ENCODE results near the gene OGN. TPM values are rescaled to one million over a fixed set of nuclear protein-coding genes. Genes with fewer than 3 reads are reported as not detected.

The OGN gene
- total RNA-seq, 1 experiment from 2014 or later = not detected

DNA sequence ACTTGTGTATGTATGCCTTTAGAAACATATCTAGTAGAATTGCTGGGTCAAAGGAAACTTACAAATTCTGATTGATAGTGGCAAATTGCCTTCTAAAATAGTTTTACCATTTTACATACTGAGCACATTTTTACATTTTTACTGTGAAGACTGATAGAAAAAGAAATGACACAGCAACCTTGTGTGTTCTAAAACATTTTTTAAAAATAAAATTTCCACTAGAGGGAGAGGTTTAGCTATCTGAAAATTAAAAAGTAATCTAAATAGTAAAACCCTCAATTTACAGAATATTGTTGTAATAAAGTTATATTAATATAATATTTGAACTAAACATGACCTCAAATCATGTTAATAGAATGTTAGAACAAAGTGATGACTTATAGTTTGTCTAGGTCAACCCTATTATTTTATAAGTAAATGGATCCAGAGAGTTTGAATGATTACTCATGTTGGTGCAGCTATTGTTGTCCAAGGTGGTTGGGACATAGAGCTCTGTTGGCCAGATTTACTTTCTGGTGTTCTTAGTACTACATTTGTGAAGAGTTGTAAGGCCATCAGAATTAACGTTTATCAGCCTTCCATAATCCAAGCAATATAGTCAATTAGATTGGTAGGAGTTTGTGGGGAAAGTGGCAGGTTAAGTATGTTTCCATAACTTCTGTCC is 61.4 kb downstream of the OGN start:
- H3K36me3 ChIP-seq (replicated peaks; ENCODE audit: control insufficient read depth, insufficient read depth, low read length) = no peaks in the 10 kb centered on the region; the same call in 1 of the 2 replicates
- no peak for DNase-seq
- no peaks in the 10 kb centered on the region for H3K27me3 ChIP-seq (ENCODE audit: control insufficient read depth, insufficient read depth, low read length)
- H3K4me3 ChIP-seq (ENCODE audit: insufficient read depth, low read depth, low read length) = no peak overlapping the region

DNA sequence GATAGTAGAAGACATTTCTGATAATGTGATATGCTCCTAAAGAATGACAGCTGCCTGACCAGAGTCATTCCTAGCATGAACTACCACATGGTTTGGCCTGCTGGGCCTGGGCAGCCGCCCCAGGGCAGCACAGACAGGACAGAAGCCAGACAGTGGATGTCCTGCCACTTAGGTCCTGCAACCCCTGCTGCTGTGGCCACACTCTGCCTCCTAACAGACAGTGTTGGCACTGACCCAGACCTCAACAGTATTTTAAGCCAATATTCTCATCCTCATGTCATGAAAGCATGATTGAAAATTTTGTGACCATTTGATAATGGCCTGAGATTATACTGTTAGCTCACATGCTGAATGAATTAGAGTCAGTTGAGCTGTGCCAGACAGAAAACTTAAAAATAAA is 62.8 kb downstream of the OGN start:
- DNase-seq = no peak
- Histone ChIP-seq H3K27me3 (ENCODE audit: control insufficient read depth, insufficient read depth, low read length) (no peaks in the 10 kb centered on the region), H3K36me3 (replicated peaks; ENCODE audit: control insufficient read depth, insufficient read depth, low read length) (no peaks in the 10 kb centered on the region; the same call in 1 of the 2 replicates), H3K4me3 (ENCODE audit: insufficient read depth, low read depth, low read length) (no peak overlapping the region)

DNA sequence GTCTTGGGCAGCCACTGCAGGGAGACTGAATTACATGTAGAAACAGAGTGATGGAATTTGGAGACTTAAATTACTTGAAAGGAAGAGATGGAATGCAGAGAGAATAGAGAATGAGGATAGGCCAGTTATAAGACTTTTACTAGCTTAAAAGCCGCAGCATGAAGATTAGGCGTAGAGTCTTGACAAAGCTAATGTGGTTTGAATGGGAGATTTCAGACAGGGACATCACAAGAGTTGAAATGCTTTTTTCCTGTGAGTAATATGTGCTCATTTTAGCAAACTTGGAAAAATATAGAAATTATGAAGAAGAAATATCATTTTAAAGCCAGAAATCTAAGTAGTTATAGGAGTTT is 71.1 kb downstream of the OGN start:
- H3K27me3 ChIP-seq (ENCODE audit: control insufficient read depth, insufficient read depth, low read length) = no peaks in the 10 kb centered on the region
- no peaks in the 10 kb centered on the region; the same call in 1 of the 2 replicates for H3K36me3 ChIP-seq (replicated peaks; ENCODE audit: control insufficient read depth, insufficient read depth, low read length)
- H3K4me3 ChIP-seq (ENCODE audit: insufficient read depth, low read depth, low read length) = no peak overlapping the region
- no peak for DNase-seq

Other genes with a start within 250 kb of the OGN start
- 277 and 369 TPM in 2 replicates for gene IARS1, start 110.9 kb downstream of the OGN start, total RNA-seq (2014; rRNA removed; shearing (Covaris generic))
- gene NOL8, start 79.2 kb downstream of the OGN start, total RNA-seq (2014; rRNA removed; shearing (Covaris generic)) = 7.9 and 11.9 TPM in 2 replicates
- gene CENPP, start 78.6 kb downstream of the OGN start, total RNA-seq (2014; rRNA removed; shearing (Covaris generic)) = 7.9 and 10.3 TPM in 2 replicates
- not detected in 2 replicates for gene OMD, start 19.9 kb upstream of the OGN start, total RNA-seq (2014; rRNA removed; shearing (Covaris generic))
- gene ASPN, start 77.9 kb upstream of the OGN start, total RNA-seq (2014; rRNA removed; shearing (Covaris generic)) = not detected in 2 replicates
- not detected in 2 replicates for gene ECM2, start 131.4 kb upstream of the OGN start, total RNA-seq (2014; rRNA removed; shearing (Covaris generic))

Data from H7 (cell line).